Measurements from ENCODE around the gene MED25. TPM values are rescaled to one million over a fixed set of nuclear protein-coding genes. Genes with fewer than 3 reads are reported as not detected.
A peak's percentile ranks its signal among the peaks of the same experiment; 100 is the strongest.

The MED25 gene
- total and polyA plus RNA-seq, 3 experiments from 2014 or later = 23.7 to 47.2 (median 42.3) TPM

DNA sequence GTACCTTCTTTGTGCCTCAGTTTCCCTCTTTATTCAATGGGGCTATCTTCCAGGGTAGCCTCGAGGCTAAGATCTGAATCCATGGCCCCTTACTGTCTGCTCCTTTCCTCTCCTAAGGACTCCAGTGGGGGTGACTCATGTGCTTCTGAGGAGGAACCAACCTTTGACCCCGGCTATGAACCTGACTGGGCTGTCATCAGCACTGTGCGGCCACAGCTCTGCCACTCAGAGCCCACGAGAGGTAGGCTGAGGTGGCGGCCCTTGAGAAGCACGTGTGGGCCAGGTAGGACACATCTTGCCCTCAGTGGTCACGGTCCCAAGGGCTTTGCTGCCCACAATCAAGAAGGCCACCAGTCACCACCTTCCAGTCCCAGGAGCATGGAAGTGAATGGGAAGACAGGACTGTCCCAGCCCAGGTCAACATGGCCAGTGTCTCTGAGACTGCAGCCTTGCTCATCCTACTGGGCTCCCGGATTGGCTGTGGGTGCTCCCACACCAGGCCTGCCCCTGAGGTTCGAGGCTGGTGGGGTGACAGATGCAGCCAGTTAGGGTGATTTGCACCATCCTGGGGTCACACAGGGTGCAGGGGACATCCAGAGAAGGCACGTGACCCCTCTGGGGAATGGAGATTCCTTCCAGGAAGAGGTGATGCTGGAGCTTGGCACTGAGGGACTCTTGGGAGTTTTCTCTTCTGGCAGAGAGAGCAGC lies 62.2 kb downstream of the MED25 start:
- Mint-ChIP-seq H3K27me3 (peaks cover 0 to 3% of the 10 kb centered on the region in 2 donors), H3K36me3 (peaks cover 5 to 68% (median 9%) of the 10 kb centered on the region in 3 donors), H3K9me3 (no peaks in the 10 kb centered on the region), H3K4me1 (peaks cover 17 to 25% (median 20%) of the 10 kb centered on the region in 3 donors), H3K27ac (peak overlapping the region in 1 of 8 donors; percentile 14), H3K4me3 (peak overlapping the region in 1 of 7 donors; percentile 12)
- ChIA-PET CTCF (interaction anchor here (1.1 to 1.8 kb wide), 2 partner anchors 10 to 13 kb away, joined by 3 to 4 read pairs; no protein-coding TSS in a partner anchor), POLR2A (interaction anchor here (0.6 kb wide), 1 partner anchor 428 kb away, joined by 3 read pairs; no protein-coding TSS in a partner anchor)
- no peak overlapping the region for H3K27ac ChIP-seq (ENCODE audit: low read depth, low read length)
- no peak for DNase-seq
- no peaks in the 10 kb centered on the region for H3K27me3 ChIP-seq (ENCODE audit: insufficient read depth, low read length, poor library complexity, severe bottlenecking)
- no peak overlapping the region for H3K4me3 ChIP-seq (ENCODE audit: low read length)
- no peaks in the 10 kb centered on the region for H3K9me3 ChIP-seq (ENCODE audit: low read length)
- H3K4me1 ChIP-seq (ENCODE audit: insufficient read depth, low read length) = peaks cover 18% of the 10 kb centered on the region
- H3K36me3 ChIP-seq (ENCODE audit: insufficient read depth, low read length) = peaks cover 38% of the 10 kb centered on the region

DNA sequence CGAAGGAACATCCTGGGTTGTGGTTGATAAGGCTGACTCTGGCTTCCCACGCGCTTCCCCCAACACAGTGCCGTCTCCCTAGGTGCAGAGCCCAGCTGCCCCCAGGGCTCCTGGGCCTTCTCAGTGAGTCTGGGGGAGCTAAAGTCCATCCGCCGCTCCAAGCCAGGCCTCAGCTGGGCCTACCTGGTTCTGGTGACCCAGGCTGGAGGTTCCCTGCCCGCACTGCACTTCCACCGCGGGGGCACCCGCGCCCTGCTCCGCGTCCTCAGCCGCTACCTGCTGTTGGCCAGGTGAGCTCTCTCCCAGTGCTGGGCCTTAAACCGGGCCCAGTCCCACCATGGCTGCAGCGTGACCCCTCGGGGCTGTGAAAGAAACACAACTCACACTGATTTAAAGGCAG lies 63.1 kb downstream of the MED25 start:
- Mint-ChIP-seq H3K27ac (no peak overlapping the region), H3K9me3 (no peaks in the 10 kb centered on the region), H3K36me3 (peaks cover 5 to 69% (median 9%) of the 10 kb centered on the region in 3 donors), H3K4me3 (no peak overlapping the region), H3K27me3 (peaks cover 0 to 3% of the 10 kb centered on the region in 2 donors), H3K4me1 (peaks cover 11 to 18% (median 14%) of the 10 kb centered on the region in 3 donors)
- Histone ChIP-seq H3K27ac (ENCODE audit: low read depth, low read length) (no peak overlapping the region), H3K4me1 (ENCODE audit: insufficient read depth, low read length) (peaks cover 12% of the 10 kb centered on the region), H3K9me3 (ENCODE audit: low read length) (no peaks in the 10 kb centered on the region), H3K27me3 (ENCODE audit: insufficient read depth, low read length, poor library complexity, severe bottlenecking) (no peaks in the 10 kb centered on the region), H3K4me3 (ENCODE audit: low read length) (no peak overlapping the region), H3K36me3 (ENCODE audit: insufficient read depth, low read length) (peaks cover 38% of the 10 kb centered on the region)
- DNase-seq = no peak
- POLR2A ChIA-PET = no interaction called here
- CTCF ChIA-PET = interaction anchor here (1.1 kb wide), 1 partner anchor 9 kb away, joined by 3 read pairs; no protein-coding TSS in a partner anchor

GRCh38 chr19:49881672-49882394 lies 63.7 kb downstream of the MED25 start:
- Mint-ChIP-seq H3K27ac (peak overlapping the region in 1 of 8 donors; percentile 81), H3K4me1 (peaks cover 11 to 18% (median 14%) of the 10 kb centered on the region in 3 donors), H3K36me3 (peaks cover 5 to 73% (median 9%) of the 10 kb centered on the region in 3 donors), H3K4me3 (peak overlapping the region in 2 of 7 donors; percentile 27 to 51), H3K27me3 (peaks cover 0 to 3% of the 10 kb centered on the region in 2 donors), H3K9me3 (no peaks in the 10 kb centered on the region)
- POLR2A ChIA-PET = no interaction called here
- no peak for DNase-seq
- Histone ChIP-seq H3K27me3 (ENCODE audit: insufficient read depth, low read length, poor library complexity, severe bottlenecking) (no peaks in the 10 kb centered on the region), H3K36me3 (ENCODE audit: insufficient read depth, low read length) (peaks cover 38% of the 10 kb centered on the region), H3K9me3 (ENCODE audit: low read length) (no peaks in the 10 kb centered on the region), H3K27ac (ENCODE audit: low read depth, low read length) (no peak overlapping the region), H3K4me3 (ENCODE audit: low read length) (no peak overlapping the region), H3K4me1 (ENCODE audit: insufficient read depth, low read length) (peaks cover 12% of the 10 kb centered on the region)
- CTCF ChIA-PET = interaction anchor here (0.8 to 1.1 kb wide), 2 partner anchors 9 to 16 kb away, joined by 3 read pairs; no protein-coding TSS in a partner anchor

DNA sequence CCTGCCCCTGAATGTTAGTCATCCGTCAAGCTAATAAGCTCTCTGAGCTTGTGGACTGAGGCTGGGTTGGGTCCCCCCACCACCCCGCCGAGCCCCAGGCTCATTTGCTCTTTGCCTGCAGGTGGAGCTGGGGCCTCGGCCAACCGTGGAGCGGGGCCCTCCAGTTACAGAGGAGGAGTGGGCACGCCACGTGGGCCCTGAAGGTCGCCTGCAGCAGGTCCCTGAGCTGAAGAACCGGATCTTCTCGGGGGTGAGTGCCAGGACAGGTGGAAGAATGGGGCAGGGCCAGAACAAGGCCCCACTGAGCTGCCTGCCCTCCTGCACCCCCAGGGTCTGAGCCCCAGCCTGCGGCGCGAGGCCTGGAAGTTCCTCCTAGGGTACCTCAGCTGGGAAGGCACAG lies 64.6 kb downstream of the MED25 start:
- peaks cover 5 to 74% (median 9%) of the 10 kb centered on the region in 3 donors for H3K36me3 Mint-ChIP-seq
- CTCF ChIA-PET = interaction anchor here (0.8 kb wide), 1 partner anchor 15 kb away, joined by 3 read pairs; no protein-coding TSS in a partner anchor

GRCh38 chr19:49883094-49883493 lies 65.0 kb downstream of the MED25 start:
- Histone ChIP-seq H3K4me3 (ENCODE audit: low read length) (no peak overlapping the region), H3K9me3 (ENCODE audit: low read length) (no peaks in the 10 kb centered on the region), H3K36me3 (ENCODE audit: insufficient read depth, low read length) (peaks cover 38% of the 10 kb centered on the region), H3K4me1 (ENCODE audit: insufficient read depth, low read length) (peaks cover 10% of the 10 kb centered on the region), H3K27me3 (ENCODE audit: insufficient read depth, low read length, poor library complexity, severe bottlenecking) (no peaks in the 10 kb centered on the region), H3K27ac (ENCODE audit: low read depth, low read length) (no peak overlapping the region)
- Mint-ChIP-seq H3K4me1 (peaks cover 8 to 14% (median 11%) of the 10 kb centered on the region in 3 donors), H3K27me3 (peaks cover 0 to 2% of the 10 kb centered on the region in 2 donors), H3K4me3 (no peak overlapping the region), H3K27ac (peak overlapping the region in 1 of 8 donors; percentile 47), H3K36me3 (peaks cover 5 to 72% (median 8%) of the 10 kb centered on the region in 3 donors), H3K9me3 (no peaks in the 10 kb centered on the region)
- ChIA-PET POLR2A (interaction anchor here (0.5 kb wide), 1 partner anchor 45 kb away, joined by 3 read pairs; no protein-coding TSS in a partner anchor), CTCF (interaction anchor here (0.8 kb wide), 1 partner anchor 14 kb away, joined by 3 read pairs; no protein-coding TSS in a partner anchor)
- no peak for DNase-seq

More for the DNA sequence above, 64.6 kb downstream of the MED25 start:
- Histone ChIP-seq H3K4me3 (ENCODE audit: low read length) (no peak overlapping the region), H3K4me1 (ENCODE audit: insufficient read depth, low read length) (peaks cover 12% of the 10 kb centered on the region), H3K9me3 (ENCODE audit: low read length) (no peaks in the 10 kb centered on the region), H3K27me3 (ENCODE audit: insufficient read depth, low read length, poor library complexity, severe bottlenecking) (no peaks in the 10 kb centered on the region), H3K36me3 (ENCODE audit: insufficient read depth, low read length) (peaks cover 38% of the 10 kb centered on the region), H3K27ac (ENCODE audit: low read depth, low read length) (no peak overlapping the region)
- H3K4me3 Mint-ChIP-seq = peak overlapping the region in 1 of 7 donors; percentile 27
- peaks cover 0 to 3% of the 10 kb centered on the region in 2 donors for H3K27me3 Mint-ChIP-seq
- DNase-seq = no peak
- POLR2A ChIA-PET = interaction anchor here (0.5 kb wide), 1 partner anchor 45 kb away, joined by 3 read pairs; no protein-coding TSS in a partner anchor
- peaks cover 11 to 18% (median 14%) of the 10 kb centered on the region in 3 donors for H3K4me1 Mint-ChIP-seq
- no peaks in the 10 kb centered on the region for H3K9me3 Mint-ChIP-seq
- peak overlapping the region in 2 of 8 donors; percentile 33 to 81 for H3K27ac Mint-ChIP-seq

DNA sequence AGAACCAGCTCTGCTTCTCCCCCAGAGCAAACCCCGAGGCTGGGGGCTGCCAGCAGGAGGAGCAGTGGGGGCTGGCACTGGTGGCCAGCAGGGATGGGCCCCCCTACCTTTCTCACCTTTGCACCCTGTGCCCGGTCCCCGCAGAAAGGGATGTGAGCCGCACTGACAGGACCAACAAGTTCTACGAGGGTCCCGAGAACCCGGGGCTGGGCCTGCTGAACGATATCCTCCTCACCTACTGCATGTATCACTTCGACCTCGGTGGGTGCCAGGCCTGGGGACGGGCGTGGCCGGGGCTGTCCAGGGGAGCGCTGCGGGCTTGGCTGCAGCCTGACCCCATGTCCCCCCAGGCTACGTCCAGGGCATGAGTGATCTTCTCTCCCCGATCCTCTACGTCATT lies 66.0 kb downstream of the MED25 start:
- Mint-ChIP-seq H3K27ac (peak overlapping the region in 1 of 8 donors; percentile 33), H3K9me3 (no peaks in the 10 kb centered on the region), H3K36me3 (peaks cover 5 to 70% (median 5%) of the 10 kb centered on the region in 3 donors), H3K4me1 (peaks cover 1 to 4% (median 1%) of the 10 kb centered on the region in 3 donors), H3K27me3 (no peaks in the 10 kb centered on the region), H3K4me3 (no peak overlapping the region)
- Histone ChIP-seq H3K36me3 (ENCODE audit: insufficient read depth, low read length) (peaks cover 38% of the 10 kb centered on the region), H3K9me3 (ENCODE audit: low read length) (no peaks in the 10 kb centered on the region), H3K27ac (ENCODE audit: low read depth, low read length) (no peak overlapping the region), H3K4me3 (ENCODE audit: low read length) (no peak overlapping the region), H3K4me1 (ENCODE audit: insufficient read depth, low read length) (no peaks in the 10 kb centered on the region), H3K27me3 (ENCODE audit: insufficient read depth, low read length, poor library complexity, severe bottlenecking) (no peaks in the 10 kb centered on the region)
- ChIA-PET CTCF (interaction anchor here (1.1 kb wide), 1 partner anchor 28 kb away, joined by 3 read pairs; no protein-coding TSS in a partner anchor), POLR2A (interaction anchor here (0.6 kb wide), 1 partner anchor 130 kb away, joined by 3 read pairs; no protein-coding TSS in a partner anchor)
- DNase-seq = no peak

DNA sequence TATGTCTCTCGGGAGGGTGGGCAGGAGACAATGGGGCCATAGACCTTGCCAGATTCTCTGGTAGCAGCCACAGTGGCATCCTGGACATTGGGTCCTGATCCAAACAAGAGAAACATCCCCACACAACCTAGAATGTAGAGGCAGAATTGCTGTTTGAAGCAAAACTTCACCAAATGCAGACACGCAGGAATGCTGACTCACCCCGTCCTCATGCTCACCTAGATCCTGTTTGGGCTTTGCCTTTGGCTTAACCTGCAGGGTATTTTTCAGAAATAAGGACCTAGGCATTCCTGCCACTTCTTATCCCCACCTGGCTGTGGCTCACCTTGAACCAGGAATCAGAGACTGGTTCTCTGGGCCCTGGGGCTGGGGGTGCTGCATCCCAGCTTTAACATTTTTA lies 66.7 kb downstream of the MED25 start:
- ChIA-PET POLR2A (no interaction called here), CTCF (interaction anchor here (1.1 kb wide), 1 partner anchor 27 kb away, joined by 3 read pairs; no protein-coding TSS in a partner anchor)
- Histone ChIP-seq H3K9me3 (ENCODE audit: low read length) (no peaks in the 10 kb centered on the region), H3K4me3 (ENCODE audit: low read length) (no peak overlapping the region), H3K36me3 (ENCODE audit: insufficient read depth, low read length) (peaks cover 38% of the 10 kb centered on the region), H3K27ac (ENCODE audit: low read depth, low read length) (no peak overlapping the region), H3K27me3 (ENCODE audit: insufficient read depth, low read length, poor library complexity, severe bottlenecking) (no peaks in the 10 kb centered on the region), H3K4me1 (ENCODE audit: insufficient read depth, low read length) (peaks cover 3% of the 10 kb centered on the region)
- DNase-seq = no peak
- peak overlapping the region in 1 of 8 donors; percentile 33 for H3K27ac Mint-ChIP-seq
- H3K4me3 Mint-ChIP-seq = no peak overlapping the region
- H3K9me3 Mint-ChIP-seq = no peaks in the 10 kb centered on the region
- H3K36me3 Mint-ChIP-seq = peaks cover 5 to 65% (median 5%) of the 10 kb centered on the region in 3 donors
- H3K4me1 Mint-ChIP-seq = no peaks in the 10 kb centered on the region
- no peaks in the 10 kb centered on the region for H3K27me3 Mint-ChIP-seq

All from CD8-positive, alpha-beta memory T cell (primary cell).